Neural cell (in vitro differentiated cells): ENCODE data around the gene SLC9A3.

ENCODE experiments used
- CTCF ChIP-seq: fragments of 450-650 bp; IDR thresholded peaks from 2 replicates; pipeline ENCODE4 v1.5.1; 2014; ENCODE audit warnings: antibody characterized with exemption, mild to moderate bottlenecking, moderate library complexity; ENCODE audit not compliant: poor library complexity, severe bottlenecking
- EZH2 ChIP-seq: fragments of 200-600, 300-800 bp; shearing (Covaris generic), sonication (generic); IDR thresholded peaks from 2 replicates; pipeline ENCODE4 v1.6.1; 2014; ENCODE audit warnings: antibody characterized with exemption, low read length, borderline replicate concordance, mild to moderate bottlenecking; ENCODE audit not compliant: insufficient read depth, poor library complexity, severe bottlenecking
- POLR2AphosphoS5 ChIP-seq: IDR thresholded peaks from 2 replicates; pipeline ENCODE4 v1.6.1; 2012
- REST ChIP-seq: IDR thresholded peaks from 2 replicates; pipeline ENCODE4 v1.6.1; 2012; ENCODE audit warnings: borderline replicate concordance

GRCh38 chr5:555058-555623, 30.9 kb upstream of the SLC9A3 start:
- TF ChIP-seq POLR2AphosphoS5 (no peak), CTCF (no peak), EZH2 (no peak), REST (no peak)
